T-helper 1 cell treated with Interleukin-12 subunit alpha and Interleukin-12 subunit beta and Interleukin-4 antibody, amounts not matched to agents 30 μg/mL and 1 μg/mL, for 36 hours (primary cell): Measurements from ENCODE around the gene TRIM17.

Experiments
- H3K27ac Mint-ChIP-seq: one replicate; pipeline ENCODE4 v1.8.0; 2021; ENCODE audit warnings: mild to moderate bottlenecking, mixed read lengths
- H3K27me3 Mint-ChIP-seq: one replicate; pipeline ENCODE4 v1.8.0; 2021; ENCODE audit warnings: low read depth, mixed read lengths
- H3K36me3 Mint-ChIP-seq: one replicate; pipeline ENCODE4 v1.8.0; 2021; ENCODE audit warnings: low read depth, mixed read lengths
- H3K4me1 Mint-ChIP-seq: one replicate; pipeline ENCODE4 v1.8.0; 2021; ENCODE audit warnings: low read depth, mixed read lengths
- H3K4me3 Mint-ChIP-seq: one replicate; pipeline ENCODE4 v1.8.0; 2021; ENCODE audit warnings: mild to moderate bottlenecking, moderate library complexity, mixed read lengths
- H3K9me3 Mint-ChIP-seq: one replicate; pipeline ENCODE4 v1.8.0; 2021; ENCODE audit warnings: mixed read lengths

Gene TRIM17

GRCh38 chr1:228415221-228415620 is 1.4 kb downstream of the TRIM17 start:
- H3K36me3 Mint-ChIP-seq: peaks cover 13% of the 10 kb centered on the region
- no peak overlapping the region for H3K27ac Mint-ChIP-seq
- H3K27me3 Mint-ChIP-seq: peaks cover 30% of the 10 kb centered on the region
- H3K4me3 Mint-ChIP-seq: peak overlapping the region; percentile 78
- H3K9me3 Mint-ChIP-seq: no peaks in the 10 kb centered on the region
- H3K4me1 Mint-ChIP-seq: peaks cover 16% of the 10 kb centered on the region

- no peak overlapping the region for H3K4me3 Mint-ChIP-seq
- H3K36me3 Mint-ChIP-seq: peaks cover 13% of the 10 kb centered on the region
- H3K27ac Mint-ChIP-seq: no peak overlapping the region
Observed at GRCh38 chr1:228414511-228415211, 2.0 kb downstream of the TRIM17 start.

GRCh38 chr1:228413241-228414010 is 3.2 kb downstream of the TRIM17 start:
- H3K9me3 Mint-ChIP-seq: no peaks in the 10 kb centered on the region
- H3K4me3 Mint-ChIP-seq: no peak overlapping the region
- no peak overlapping the region for H3K27ac Mint-ChIP-seq
- peaks cover 13% of the 10 kb centered on the region for H3K36me3 Mint-ChIP-seq
- H3K4me1 Mint-ChIP-seq: peaks cover 19% of the 10 kb centered on the region
- peaks cover 25% of the 10 kb centered on the region for H3K27me3 Mint-ChIP-seq

More at GRCh38 chr1:228414511-228415211, 2.0 kb downstream of the TRIM17 start:
- Mint-ChIP-seq H3K27me3 (peaks cover 28% of the 10 kb centered on the region), H3K4me1 (peaks cover 16% of the 10 kb centered on the region), H3K9me3 (no peaks in the 10 kb centered on the region)

- H3K9me3 Mint-ChIP-seq: no peaks in the 10 kb centered on the region
- H3K27me3 Mint-ChIP-seq: peaks cover 13% of the 10 kb centered on the region
- H3K36me3 Mint-ChIP-seq: peaks cover 13% of the 10 kb centered on the region
- no peak overlapping the region for H3K4me3 Mint-ChIP-seq
- peaks cover 16% of the 10 kb centered on the region for H3K4me1 Mint-ChIP-seq
- H3K27ac Mint-ChIP-seq: no peak overlapping the region
Observed at GRCh38 chr1:228411548-228412430, 4.9 kb downstream of the TRIM17 start.

- peaks cover 14% of the 10 kb centered on the region for H3K4me1 Mint-ChIP-seq
- no peak overlapping the region for H3K4me3 Mint-ChIP-seq
- H3K27ac Mint-ChIP-seq: no peak overlapping the region
- H3K9me3 Mint-ChIP-seq: no peaks in the 10 kb centered on the region
- peaks cover 13% of the 10 kb centered on the region for H3K36me3 Mint-ChIP-seq
- peaks cover 10% of the 10 kb centered on the region for H3K27me3 Mint-ChIP-seq
Observed at GRCh38 chr1:228411121-228411520, 5.5 kb downstream of the TRIM17 start.

GRCh38 chr1:228410671-228411070 is 6.0 kb downstream of the TRIM17 start:
- Mint-ChIP-seq H3K27ac (no peak overlapping the region), H3K4me3 (no peak overlapping the region), H3K27me3 (peaks cover 6% of the 10 kb centered on the region), H3K4me1 (peaks cover 14% of the 10 kb centered on the region), H3K9me3 (no peaks in the 10 kb centered on the region), H3K36me3 (peaks cover 10% of the 10 kb centered on the region)

- Mint-ChIP-seq H3K27ac (no peak overlapping the region), H3K4me1 (peaks cover 14% of the 10 kb centered on the region), H3K4me3 (no peak overlapping the region), H3K36me3 (peaks cover 8% of the 10 kb centered on the region), H3K27me3 (no peaks in the 10 kb centered on the region), H3K9me3 (no peaks in the 10 kb centered on the region)
Observed at GRCh38 chr1:228410015-228410414, 6.6 kb downstream of the TRIM17 start.

- Mint-ChIP-seq H3K27ac (no peak overlapping the region), H3K4me1 (peaks cover 22% of the 10 kb centered on the region), H3K27me3 (no peaks in the 10 kb centered on the region), H3K9me3 (no peaks in the 10 kb centered on the region), H3K4me3 (peak overlapping the region; percentile 21), H3K36me3 (peaks cover 13% of the 10 kb centered on the region)
Observed at GRCh38 chr1:228408869-228409805, 7.5 kb downstream of the TRIM17 start.

- peak overlapping the region; percentile 60 for H3K4me3 Mint-ChIP-seq
- no peaks in the 10 kb centered on the region for H3K27me3 Mint-ChIP-seq
- H3K9me3 Mint-ChIP-seq: no peaks in the 10 kb centered on the region
- peaks cover 13% of the 10 kb centered on the region for H3K36me3 Mint-ChIP-seq
- no peak overlapping the region for H3K27ac Mint-ChIP-seq
- peaks cover 29% of the 10 kb centered on the region for H3K4me1 Mint-ChIP-seq
Observed at GRCh38 chr1:228408041-228408868, 8.4 kb downstream of the TRIM17 start.

GRCh38 chr1:228407106-228408040 is 9.3 kb downstream of the TRIM17 start:
- H3K4me1 Mint-ChIP-seq: peaks cover 37% of the 10 kb centered on the region
- H3K27ac Mint-ChIP-seq: peak overlapping the region; percentile 86
- H3K36me3 Mint-ChIP-seq: peaks cover 15% of the 10 kb centered on the region
- peak overlapping the region; percentile 76 for H3K4me3 Mint-ChIP-seq
- H3K27me3 Mint-ChIP-seq: no peaks in the 10 kb centered on the region
- H3K9me3 Mint-ChIP-seq: no peaks in the 10 kb centered on the region

- Mint-ChIP-seq H3K4me1 (peaks cover 40% of the 10 kb centered on the region), H3K27me3 (no peaks in the 10 kb centered on the region), H3K27ac (peak overlapping the region; percentile 93), H3K36me3 (peaks cover 20% of the 10 kb centered on the region), H3K4me3 (peak overlapping the region; percentile 95), H3K9me3 (no peaks in the 10 kb centered on the region)
Observed at GRCh38 chr1:228405979-228406228, 10.8 kb downstream of the TRIM17 start.

- Mint-ChIP-seq H3K27ac (peak overlapping the region; percentile 93), H3K9me3 (no peaks in the 10 kb centered on the region), H3K27me3 (no peaks in the 10 kb centered on the region), H3K36me3 (peaks cover 22% of the 10 kb centered on the region), H3K4me3 (peak overlapping the region; percentile 95), H3K4me1 (peaks cover 40% of the 10 kb centered on the region)
Observed at GRCh38 chr1:228405200-228405978, 11.3 kb downstream of the TRIM17 start.
